ENCODE results near the gene ARHGAP15.

Gene ARHGAP15

DNA sequence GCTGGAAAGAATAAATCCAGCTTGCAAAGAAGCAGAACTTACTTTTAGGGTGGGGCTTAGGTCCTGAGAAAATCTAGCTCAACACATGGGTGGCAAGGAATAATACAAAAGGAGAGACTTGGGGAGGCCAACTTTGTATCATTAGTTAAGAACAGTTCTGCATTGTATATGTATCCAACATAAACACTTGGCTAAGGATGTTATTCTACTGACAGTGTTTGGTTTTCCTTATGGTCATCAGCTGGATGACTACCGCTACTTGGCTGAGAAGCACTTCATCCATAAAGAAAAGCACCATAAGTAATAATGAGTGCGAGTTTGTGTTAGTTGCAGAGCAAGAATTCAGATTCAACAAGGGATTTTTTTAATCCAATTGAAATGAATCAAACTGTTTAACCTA is 614.9 kb downstream of the ARHGAP15 start:
- H2BK5ac ChIP-seq (ENCODE audit: low read length), result no peak overlapping the region
- no peak overlapping the region for H2AK5ac ChIP-seq (ENCODE audit: low read depth, low read length)
- H3K27me3 ChIP-seq (ENCODE audit: control insufficient read depth in 3 of 3, insufficient read depth in 3 of 3, low read depth in 1 of 3, low read length in 3 of 3), result no peaks in the 10 kb centered on the region
- H3K4ac ChIP-seq (ENCODE audit: low read length), result no peak overlapping the region
- H3K14ac ChIP-seq (ENCODE audit: low read length), result no peak overlapping the region
- no peak overlapping the region for H3K27ac ChIP-seq (replicated peaks; ENCODE audit: low read length)
- H3K4me3 ChIP-seq (ENCODE audit: low read length in 2 of 2), result no peak overlapping the region
- no peak overlapping the region for H2AFZ ChIP-seq (ENCODE audit: low read length)
- no peak overlapping the region for H3K23ac ChIP-seq (ENCODE audit: low read depth, low read length, poor library complexity)
- no peak for DNase-seq (ENCODE audit: low spot score)
- H3K9me3 ChIP-seq (replicated peaks in 1 of 2; ENCODE audit: control insufficient read depth in 2 of 2, insufficient read depth in 1 of 2, low read depth in 1 of 2, low read length in 2 of 2), result no peaks in the 10 kb centered on the region
- no CpG with 5 or more reads among the region's 2 CpGs for WGBS, 2 donors (ENCODE audit: extremely low coverage in 2 of 2, insufficient read length in 2 of 2, insufficient replicate concordance in 1 of 2)
- no peak overlapping the region for H2BK15ac ChIP-seq (ENCODE audit: low read length)
- no peaks in the 10 kb centered on the region for H3K79me1 ChIP-seq (ENCODE audit: low read depth, low read length)
- no peak overlapping the region for H4K91ac ChIP-seq (ENCODE audit: low read depth, low read length, poor library complexity)
- no peak overlapping the region for H2BK120ac ChIP-seq (ENCODE audit: low read depth, low read length)
- no peak overlapping the region for H3K18ac ChIP-seq (ENCODE audit: low read length)
- H3K4me1 ChIP-seq (ENCODE audit: control insufficient read depth in 2 of 2, insufficient read depth in 1 of 2, low read depth in 1 of 2, low read length in 2 of 2), result no peaks in the 10 kb centered on the region
- no peaks in the 10 kb centered on the region for H3K36me3 ChIP-seq (replicated peaks in 1 of 2; ENCODE audit: control insufficient read depth in 2 of 2, insufficient read depth in 2 of 2, low read length in 2 of 2)
- H3K9ac ChIP-seq (ENCODE audit: low read depth, low read length, poor library complexity), result no peak overlapping the region
- no peak overlapping the region for H2BK12ac ChIP-seq (ENCODE audit: low read length)
- no peak overlapping the region for H3K4me2 ChIP-seq (ENCODE audit: insufficient read depth, low read length, poor library complexity, severe bottlenecking)
- H4K8ac ChIP-seq (ENCODE audit: low read depth, low read length), result no peak overlapping the region

DNA sequence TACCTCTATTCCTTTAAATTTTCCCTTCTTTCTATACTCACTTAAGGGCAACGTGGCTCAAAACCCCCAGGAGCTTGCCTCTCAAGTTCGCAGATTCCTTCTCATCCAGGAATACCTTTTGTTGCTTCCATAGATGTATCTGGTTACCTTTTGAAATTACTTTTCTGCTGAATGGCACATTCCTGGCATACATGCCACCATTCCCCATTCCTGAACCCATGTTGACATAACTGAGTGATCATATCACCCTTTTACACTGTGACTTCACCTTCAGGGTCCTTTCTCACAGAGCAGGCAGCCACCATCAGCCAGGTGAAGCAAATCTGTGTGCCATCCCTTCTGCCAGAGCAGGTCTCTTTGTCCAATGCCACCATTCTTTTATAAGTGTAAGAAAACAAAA is 615.8 kb downstream of the ARHGAP15 start:
- no peak overlapping the region for H3K18ac ChIP-seq (ENCODE audit: low read length)
- H3K9me3 ChIP-seq (replicated peaks in 1 of 2; ENCODE audit: control insufficient read depth in 2 of 2, insufficient read depth in 1 of 2, low read depth in 1 of 2, low read length in 2 of 2), result no peaks in the 10 kb centered on the region
- H3K23ac ChIP-seq (ENCODE audit: low read depth, low read length, poor library complexity), result no peak overlapping the region
- H3K4me3 ChIP-seq (ENCODE audit: low read length in 2 of 2), result no peak overlapping the region
- no peak overlapping the region for H3K9ac ChIP-seq (ENCODE audit: low read depth, low read length, poor library complexity)
- H3K4me1 ChIP-seq (ENCODE audit: control insufficient read depth in 2 of 2, insufficient read depth in 1 of 2, low read depth in 1 of 2, low read length in 2 of 2), result no peaks in the 10 kb centered on the region
- no peak overlapping the region for H2BK120ac ChIP-seq (ENCODE audit: low read depth, low read length)
- H2AK5ac ChIP-seq (ENCODE audit: low read depth, low read length), result no peak overlapping the region
- H4K8ac ChIP-seq (ENCODE audit: low read depth, low read length), result no peak overlapping the region
- no peak for DNase-seq (ENCODE audit: low spot score)
- H2AFZ ChIP-seq (ENCODE audit: low read length), result no peak overlapping the region
- H3K4ac ChIP-seq (ENCODE audit: low read length), result no peak overlapping the region
- H3K27ac ChIP-seq (replicated peaks; ENCODE audit: low read length), result no peak overlapping the region
- H4K91ac ChIP-seq (ENCODE audit: low read depth, low read length, poor library complexity), result no peak overlapping the region
- no peak overlapping the region for H3K14ac ChIP-seq (ENCODE audit: low read length)
- H3K4me2 ChIP-seq (ENCODE audit: insufficient read depth, low read length, poor library complexity, severe bottlenecking), result no peak overlapping the region
- no peak overlapping the region for H2BK12ac ChIP-seq (ENCODE audit: low read length)
- no peaks in the 10 kb centered on the region for H3K27me3 ChIP-seq (ENCODE audit: control insufficient read depth in 3 of 3, insufficient read depth in 3 of 3, low read depth in 1 of 3, low read length in 3 of 3)
- no peaks in the 10 kb centered on the region for H3K79me1 ChIP-seq (ENCODE audit: low read depth, low read length)
- no peaks in the 10 kb centered on the region for H3K36me3 ChIP-seq (replicated peaks in 1 of 2; ENCODE audit: control insufficient read depth in 2 of 2, insufficient read depth in 2 of 2, low read length in 2 of 2)
- no CpG with 5 or more reads among the region's 2 CpGs for WGBS, 2 donors (ENCODE audit: extremely low coverage in 2 of 2, insufficient read length in 2 of 2, insufficient replicate concordance in 1 of 2)
- H2BK5ac ChIP-seq (ENCODE audit: low read length), result no peak overlapping the region
- H2BK15ac ChIP-seq (ENCODE audit: low read length), result no peak overlapping the region

DNA sequence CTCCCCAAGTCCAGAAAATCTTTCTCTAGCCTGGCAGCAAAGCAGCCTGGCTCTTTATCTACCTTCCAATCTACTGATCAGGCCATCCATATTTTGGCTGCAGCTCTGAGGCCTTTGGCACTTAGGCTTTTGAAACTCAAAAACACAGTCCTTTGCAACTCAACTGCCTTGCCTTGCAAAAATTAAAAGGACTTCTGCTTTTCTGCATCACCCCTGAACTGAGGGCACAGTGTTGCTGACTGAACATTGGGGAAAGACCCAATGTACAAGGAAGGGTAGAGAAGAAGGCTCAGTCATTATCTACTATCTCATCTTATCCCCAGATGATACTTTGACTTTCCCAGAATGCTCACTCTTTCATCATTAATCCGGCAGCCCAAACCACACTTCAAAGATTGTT is 625.5 kb downstream of the ARHGAP15 start:
- Histone ChIP-seq H3K4me3 (ENCODE audit: low read length in 2 of 2) (no peak overlapping the region), H3K4me1 (ENCODE audit: control insufficient read depth in 2 of 2, insufficient read depth in 1 of 2, low read depth in 1 of 2, low read length in 2 of 2) (peaks cover 0 to 3% of the 10 kb centered on the region in 2 donors), H3K4me2 (ENCODE audit: insufficient read depth, low read length, poor library complexity, severe bottlenecking) (no peak overlapping the region), H2AK5ac (ENCODE audit: low read depth, low read length) (no peak overlapping the region), H3K14ac (ENCODE audit: low read length) (no peak overlapping the region), H3K27ac (replicated peaks; ENCODE audit: low read length) (no peak overlapping the region), H3K79me1 (ENCODE audit: low read depth, low read length) (no peaks in the 10 kb centered on the region), H4K8ac (ENCODE audit: low read depth, low read length) (no peak overlapping the region), H3K9ac (ENCODE audit: low read depth, low read length, poor library complexity) (no peak overlapping the region), H4K91ac (ENCODE audit: low read depth, low read length, poor library complexity) (no peak overlapping the region), H2AFZ (ENCODE audit: low read length) (no peak overlapping the region), H3K18ac (ENCODE audit: low read length) (no peak overlapping the region), H3K27me3 (ENCODE audit: control insufficient read depth in 3 of 3, insufficient read depth in 3 of 3, low read depth in 1 of 3, low read length in 3 of 3) (no peaks in the 10 kb centered on the region), H3K36me3 (replicated peaks in 1 of 2; ENCODE audit: control insufficient read depth in 2 of 2, insufficient read depth in 2 of 2, low read length in 2 of 2) (no peaks in the 10 kb centered on the region), H3K9me3 (replicated peaks in 1 of 2; ENCODE audit: control insufficient read depth in 2 of 2, insufficient read depth in 1 of 2, low read depth in 1 of 2, low read length in 2 of 2) (no peaks in the 10 kb centered on the region), H2BK12ac (ENCODE audit: low read length) (no peak overlapping the region), H2BK120ac (ENCODE audit: low read depth, low read length) (no peak overlapping the region), H2BK15ac (ENCODE audit: low read length) (no peak overlapping the region), H3K4ac (ENCODE audit: low read length) (no peak overlapping the region), H2BK5ac (ENCODE audit: low read length) (no peak overlapping the region), H3K23ac (ENCODE audit: low read depth, low read length, poor library complexity) (no peak overlapping the region)
- no peak for DNase-seq (ENCODE audit: low spot score)
- no CpG with 5 or more reads among the region's 1 CpG for WGBS, 2 donors (ENCODE audit: extremely low coverage in 2 of 2, insufficient read length in 2 of 2, insufficient replicate concordance in 1 of 2)

DNA sequence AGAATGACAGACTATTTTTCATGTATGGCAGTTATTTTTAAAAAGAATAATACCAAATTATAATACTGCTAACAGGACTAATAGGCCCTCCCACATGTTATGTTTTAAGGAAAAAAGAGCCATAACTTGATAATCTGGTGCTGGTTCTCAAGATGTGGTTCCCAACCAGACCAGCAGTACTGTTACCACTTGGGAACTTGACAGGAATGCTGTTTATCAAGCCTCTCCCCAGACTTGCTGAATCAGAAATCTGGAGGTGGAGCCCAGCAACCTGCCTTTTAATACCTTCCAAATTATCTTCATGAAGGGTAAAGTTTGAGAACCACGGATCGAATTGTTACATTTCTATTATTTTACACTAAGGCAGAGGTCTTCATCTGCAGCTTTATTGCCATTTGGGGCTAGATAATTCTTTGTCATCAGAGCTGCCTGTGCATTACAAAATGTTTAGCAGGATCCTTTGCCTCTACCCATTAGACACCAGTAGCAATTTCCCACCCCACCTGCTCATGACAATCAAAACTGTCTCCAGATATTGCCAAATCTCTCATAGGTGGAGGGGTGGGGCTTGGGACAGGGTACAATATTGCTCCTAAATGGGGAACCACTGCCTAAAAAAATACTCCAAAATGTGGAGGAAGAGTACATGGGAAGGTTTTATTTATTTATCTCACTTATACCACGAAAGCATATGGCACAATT is 629.6 kb downstream of the ARHGAP15 start:
- DNase-seq (ENCODE audit: low spot score), result no peak
- Histone ChIP-seq H3K4ac (ENCODE audit: low read length) (no peak overlapping the region), H3K4me1 (ENCODE audit: control insufficient read depth in 2 of 2, insufficient read depth in 1 of 2, low read depth in 1 of 2, low read length in 2 of 2) (peaks cover 0 to 3% of the 10 kb centered on the region in 2 donors), H3K27me3 (ENCODE audit: control insufficient read depth in 3 of 3, insufficient read depth in 3 of 3, low read depth in 1 of 3, low read length in 3 of 3) (no peaks in the 10 kb centered on the region), H3K4me2 (ENCODE audit: insufficient read depth, low read length, poor library complexity, severe bottlenecking) (no peak overlapping the region), H3K36me3 (replicated peaks in 1 of 2; ENCODE audit: control insufficient read depth in 2 of 2, insufficient read depth in 2 of 2, low read length in 2 of 2) (no peaks in the 10 kb centered on the region), H2BK5ac (ENCODE audit: low read length) (no peak overlapping the region), H4K91ac (ENCODE audit: low read depth, low read length, poor library complexity) (no peak overlapping the region), H3K9me3 (replicated peaks in 1 of 2; ENCODE audit: control insufficient read depth in 2 of 2, insufficient read depth in 1 of 2, low read depth in 1 of 2, low read length in 2 of 2) (no peaks in the 10 kb centered on the region), H2BK15ac (ENCODE audit: low read length) (no peak overlapping the region), H3K9ac (ENCODE audit: low read depth, low read length, poor library complexity) (no peak overlapping the region), H3K4me3 (ENCODE audit: low read length in 2 of 2) (no peak overlapping the region), H3K27ac (replicated peaks; ENCODE audit: low read length) (no peak overlapping the region), H3K23ac (ENCODE audit: low read depth, low read length, poor library complexity) (no peak overlapping the region), H4K8ac (ENCODE audit: low read depth, low read length) (no peak overlapping the region), H3K79me1 (ENCODE audit: low read depth, low read length) (no peaks in the 10 kb centered on the region), H2BK120ac (ENCODE audit: low read depth, low read length) (no peak overlapping the region), H3K14ac (ENCODE audit: low read length) (no peak overlapping the region), H2AFZ (ENCODE audit: low read length) (no peak overlapping the region), H2BK12ac (ENCODE audit: low read length) (no peak overlapping the region), H2AK5ac (ENCODE audit: low read depth, low read length) (no peak overlapping the region), H3K18ac (ENCODE audit: low read length) (no peak overlapping the region)
- no CpG with 5 or more reads among the region's 3 CpGs for WGBS, 2 donors (ENCODE audit: extremely low coverage in 2 of 2, insufficient read length in 2 of 2, insufficient replicate concordance in 1 of 2)
